NCI-H446 treated with DMSO at 0.1 percent for 48 hours (cell line): ENCODE data around the gene SNX30.

Experiments
- DNase-seq: peaks from one replicate; lab custom pipeline; 2025; lab: John Stamatoyannopoulos, UW

The SNX30 gene

GRCh38 chr9:112752334-112753125 lies 2.0 kb downstream of the SNX30 start:
- DNase-seq, result no peak

DNA sequence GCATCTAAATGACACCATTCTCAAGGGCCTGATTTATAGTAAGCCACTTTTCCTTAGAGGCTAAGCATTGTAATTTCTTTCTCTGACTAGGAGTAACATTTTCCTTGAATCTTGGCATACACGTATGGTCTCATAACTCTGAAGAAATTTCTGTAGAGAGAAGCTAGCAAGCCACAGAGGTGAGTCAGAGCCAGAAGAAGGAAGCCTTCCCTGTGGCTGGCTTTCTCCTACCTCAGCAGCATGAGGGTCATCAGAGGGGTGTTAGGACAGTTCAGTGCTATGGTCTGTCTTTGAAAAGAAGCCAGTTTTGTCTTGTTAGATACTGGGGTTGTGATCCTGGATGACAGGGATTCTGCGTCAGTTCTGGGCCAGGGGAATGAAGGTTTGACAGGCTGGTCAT lies 3.2 kb downstream of the SNX30 start:
- DNase-seq, result no peak

GRCh38 chr9:112754578-112754977 lies 4.0 kb downstream of the SNX30 start:
- no peak for DNase-seq

DNA sequence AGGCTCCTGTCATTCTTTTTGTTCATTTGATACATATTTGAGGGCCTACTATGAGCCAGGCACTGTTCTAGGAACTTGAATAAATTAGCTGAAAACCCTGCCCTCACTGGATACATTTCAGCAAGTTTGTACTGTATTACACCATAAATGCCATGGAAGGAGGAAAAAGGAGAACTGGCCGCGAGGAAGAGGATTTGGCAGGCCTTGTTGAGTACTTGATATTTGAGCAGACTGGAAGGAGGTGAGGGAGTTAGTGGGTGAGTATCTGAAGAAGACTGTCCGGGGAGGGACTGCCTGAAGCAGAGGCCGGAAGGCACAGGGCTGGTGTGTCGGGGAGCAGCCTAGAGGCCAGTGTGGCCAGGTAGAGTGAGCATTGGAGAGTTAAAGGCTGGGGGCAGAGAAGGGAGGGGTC lies 4.5 kb downstream of the SNX30 start:
- no peak for DNase-seq

- DNase-seq, result no peak
These were observed 5.1 kb downstream of the SNX30 start for GRCh38 chr9:112755675-112756074.

GRCh38 chr9:112757282-112757883 lies 6.8 kb downstream of the SNX30 start:
- DNase-seq, result no peak

GRCh38 chr9:112757940-112758339 lies 7.4 kb downstream of the SNX30 start:
- DNase-seq, result no peak

DNA sequence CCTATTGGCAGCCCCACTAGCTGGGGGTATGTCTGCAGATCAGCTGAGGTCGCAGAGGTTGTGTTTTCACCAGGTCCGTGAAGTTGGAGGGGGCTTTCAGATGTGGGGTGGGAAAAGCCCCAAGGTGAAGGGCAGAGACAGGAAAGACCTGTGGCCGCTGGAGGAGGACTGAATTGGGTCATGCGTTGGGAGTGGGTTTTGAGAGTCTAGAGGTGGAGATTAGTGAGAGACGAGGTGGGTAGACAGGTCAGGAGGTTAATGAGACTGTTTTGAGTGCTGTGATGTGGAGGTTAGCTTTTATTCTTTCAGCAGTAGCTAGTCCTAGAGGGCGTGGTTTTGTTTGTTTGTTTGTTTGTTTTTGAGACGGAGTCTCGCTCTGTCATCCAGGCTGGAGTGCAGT lies 10.3 kb downstream of the SNX30 start:
- no peak for DNase-seq

- DNase-seq, result no peak
These were observed 11.5 kb downstream of the SNX30 start for GRCh38 chr9:112761912-112762655.

DNA sequence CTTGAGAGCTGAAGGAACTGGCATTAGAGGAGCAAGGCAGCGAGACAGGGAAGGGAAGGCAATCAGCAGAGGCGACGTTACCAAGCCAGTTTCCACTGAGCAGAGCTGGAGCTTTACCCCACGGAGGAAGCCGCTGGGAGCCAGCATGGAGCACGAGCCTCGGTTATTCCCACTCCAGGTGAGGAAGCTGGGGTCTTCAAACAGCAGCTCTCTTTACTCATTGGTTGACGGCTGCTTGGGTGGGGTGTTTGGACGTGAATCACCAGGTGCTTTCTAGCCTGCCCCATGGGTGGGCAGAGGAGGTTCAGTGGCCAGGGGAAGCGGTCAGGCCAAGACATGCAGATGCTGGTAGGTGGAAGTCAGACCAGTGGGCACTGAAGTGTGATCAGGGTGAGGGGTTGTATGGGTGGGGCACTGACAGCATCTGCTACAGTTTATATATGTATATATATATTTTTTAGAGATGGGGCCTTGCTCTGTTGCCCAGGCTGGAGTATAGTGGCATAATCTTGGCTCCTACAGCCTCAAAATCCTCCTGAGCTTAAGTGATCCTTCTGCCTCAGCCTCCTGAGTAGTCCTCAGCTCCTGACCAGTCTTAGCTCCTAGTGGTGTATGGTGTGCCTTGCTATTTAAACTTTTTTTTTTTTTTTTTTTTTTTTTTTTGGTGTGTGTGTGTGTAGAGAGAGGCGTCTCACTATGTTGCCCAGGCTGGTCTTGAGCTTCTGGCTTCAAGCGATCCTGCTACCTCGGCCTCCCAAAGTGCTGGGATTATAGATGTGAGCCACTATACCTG lies 12.4 kb downstream of the SNX30 start:
- no peak for DNase-seq

DNA sequence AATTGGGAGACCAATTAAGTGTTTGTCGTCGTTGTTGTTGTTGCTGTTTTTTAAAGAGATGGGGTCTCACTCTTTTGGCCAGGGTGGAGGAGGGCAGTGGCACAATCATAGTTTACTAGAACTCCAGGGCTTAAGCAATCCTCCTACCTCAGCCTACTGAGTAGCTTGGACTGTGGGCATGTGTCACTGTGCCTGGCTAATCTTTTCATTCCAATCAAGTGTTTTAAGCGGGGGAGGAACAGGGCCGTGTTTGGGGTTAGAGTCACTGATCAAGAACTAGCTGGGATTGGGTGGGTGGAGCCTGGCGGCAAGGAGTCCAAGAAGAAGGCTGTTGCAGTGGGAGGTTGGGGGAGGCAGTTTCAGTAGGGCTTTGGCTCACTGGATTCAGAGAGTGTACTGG lies 13.8 kb downstream of the SNX30 start:
- no peak for DNase-seq

DNA sequence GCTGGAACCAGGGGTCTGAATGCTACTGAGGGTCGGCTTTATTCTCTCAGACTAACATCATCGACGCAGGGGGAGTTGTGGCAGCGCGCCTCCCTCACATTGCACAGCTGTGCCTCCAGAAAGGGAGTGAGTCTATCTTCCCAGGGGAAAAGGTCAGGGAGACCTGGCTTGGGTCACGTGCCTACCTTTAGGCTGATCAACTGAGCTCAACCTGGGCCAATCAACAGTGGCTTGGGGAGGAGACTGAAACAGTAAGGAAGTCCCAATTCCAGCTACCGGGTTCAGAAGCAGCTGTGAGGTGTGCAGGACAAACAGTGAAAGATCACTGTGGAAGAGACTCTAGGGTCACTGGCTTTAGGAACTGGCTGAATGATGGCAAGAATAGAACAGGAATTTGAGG lies 14.3 kb downstream of the SNX30 start:
- no peak for DNase-seq

DNA sequence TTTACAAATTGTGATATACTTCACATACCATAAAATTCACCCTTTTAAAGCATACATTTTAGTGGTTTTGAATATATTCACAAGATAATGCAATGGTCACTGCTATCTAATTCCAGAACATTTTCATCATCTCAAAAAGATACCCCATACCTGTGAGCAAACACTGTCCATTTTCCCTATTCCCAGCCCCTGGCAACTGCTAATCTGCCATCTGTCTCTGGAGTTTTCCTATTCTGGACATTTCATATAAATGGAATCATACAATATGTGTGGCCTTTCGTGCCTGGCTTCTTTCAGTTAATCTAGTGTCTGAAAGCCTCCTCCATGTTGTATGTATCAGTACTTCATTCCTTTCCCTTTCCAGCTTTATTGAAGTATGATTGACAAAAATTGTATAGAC lies 14.7 kb downstream of the SNX30 start:
- no peak for DNase-seq

DNA sequence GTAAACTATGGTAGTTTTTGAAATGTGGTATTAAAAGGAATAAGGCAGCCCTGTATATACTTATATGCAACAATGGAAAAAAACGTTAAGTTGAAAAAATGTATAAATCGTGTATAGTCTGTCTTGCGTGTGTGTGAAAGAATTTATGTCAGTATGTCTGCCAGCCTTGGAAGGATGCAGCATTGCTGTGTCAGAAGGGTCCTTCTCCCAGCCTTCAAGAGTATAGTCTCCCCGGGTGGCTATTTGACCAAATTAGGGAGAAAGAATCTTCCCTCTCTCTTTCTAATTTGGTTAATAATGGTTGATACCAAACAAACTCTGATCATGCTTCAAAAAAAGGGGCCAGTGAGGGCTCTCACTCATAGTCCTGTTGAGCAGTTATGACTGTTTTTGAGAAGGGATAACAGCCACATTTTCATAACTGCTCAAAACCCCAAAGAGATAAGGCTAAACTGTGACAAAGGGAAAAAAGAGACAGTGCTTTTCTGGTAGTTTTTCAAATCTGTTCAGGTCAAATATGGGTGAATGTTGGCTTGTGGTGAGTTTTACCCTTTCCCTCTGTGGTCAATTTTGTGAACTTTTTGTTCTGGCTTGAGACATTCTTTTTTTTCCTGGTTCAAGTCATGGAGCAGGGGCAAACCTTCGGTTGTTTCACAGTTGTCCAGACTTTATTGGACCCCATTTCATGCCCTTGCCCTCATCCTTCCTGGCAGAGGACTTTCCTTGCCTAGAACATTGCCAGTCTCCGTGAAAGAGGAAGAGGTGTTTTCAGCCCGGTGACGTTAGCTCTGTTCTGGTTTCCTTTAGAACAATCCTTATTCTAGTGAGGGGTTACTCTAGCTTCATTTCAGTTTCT lies 21.0 kb downstream of the SNX30 start:
- DNase-seq, result no peak

GRCh38 chr9:112772215-112772509 lies 21.6 kb downstream of the SNX30 start:
- DNase-seq, result no peak

DNA sequence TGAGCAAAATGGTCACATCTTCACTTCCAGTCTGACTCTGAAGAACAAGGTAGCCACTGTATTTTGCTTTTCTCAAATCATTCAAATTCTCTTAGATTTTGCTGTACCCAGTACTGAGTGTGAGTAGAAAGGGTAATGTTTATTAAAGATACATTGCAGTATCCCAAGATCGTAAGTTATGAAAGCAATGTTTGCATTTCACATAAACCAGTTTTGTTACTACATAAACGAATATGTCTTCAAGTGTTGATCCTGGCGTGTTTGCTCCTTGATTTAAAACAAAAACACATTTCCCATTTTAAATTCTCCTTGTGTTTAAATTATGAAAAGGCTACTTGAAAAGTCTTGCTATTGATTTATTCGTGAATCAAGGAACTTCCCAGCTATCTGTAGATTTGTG lies 22.0 kb downstream of the SNX30 start:
- no peak for DNase-seq

DNA sequence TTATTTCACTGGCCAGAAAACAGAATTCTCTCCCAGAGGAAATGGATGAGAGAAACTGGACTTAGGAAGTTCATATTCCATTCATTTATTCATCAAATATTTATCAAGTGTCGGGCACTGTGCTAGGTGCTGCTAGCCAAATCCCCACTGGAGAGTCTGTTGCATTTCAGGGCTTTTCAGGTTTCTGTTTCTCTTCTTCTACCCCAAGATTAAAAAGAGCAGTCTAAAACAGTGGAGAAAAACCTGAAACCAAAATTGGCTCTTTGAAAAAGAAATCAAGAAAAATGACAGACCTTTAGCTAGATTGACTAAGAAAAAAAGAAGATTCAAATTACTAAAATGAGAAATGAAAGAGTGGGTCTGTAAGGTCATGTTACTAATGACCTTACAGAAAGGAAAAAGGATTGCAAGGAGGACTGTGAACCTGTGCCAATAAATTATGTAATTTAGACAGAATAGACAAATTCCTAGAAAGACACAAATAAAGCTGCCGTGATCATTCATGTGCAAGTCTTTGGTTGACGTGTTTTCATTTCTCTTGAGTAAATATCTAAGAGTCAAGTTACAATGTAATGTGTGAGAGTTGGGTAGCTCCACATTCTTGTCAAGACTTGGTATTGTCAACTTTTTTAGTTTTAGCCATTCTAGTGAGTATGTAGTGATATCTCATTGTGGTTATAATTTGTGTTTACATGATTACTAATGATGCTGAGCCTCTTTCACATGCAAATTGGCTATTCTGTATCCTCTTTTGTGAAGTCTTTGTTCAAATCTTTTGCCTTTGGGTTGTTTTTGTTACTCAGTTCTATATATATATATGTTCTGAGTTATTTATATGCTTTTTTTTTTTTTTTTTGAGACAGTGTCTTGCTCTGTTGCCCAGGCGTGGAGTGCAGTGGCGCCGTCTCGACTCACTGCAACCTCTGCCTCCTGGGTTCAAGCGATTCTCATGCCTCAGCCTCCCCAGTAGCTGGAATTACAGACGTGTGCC lies 23.7 kb downstream of the SNX30 start:
- DNase-seq, result no peak

DNA sequence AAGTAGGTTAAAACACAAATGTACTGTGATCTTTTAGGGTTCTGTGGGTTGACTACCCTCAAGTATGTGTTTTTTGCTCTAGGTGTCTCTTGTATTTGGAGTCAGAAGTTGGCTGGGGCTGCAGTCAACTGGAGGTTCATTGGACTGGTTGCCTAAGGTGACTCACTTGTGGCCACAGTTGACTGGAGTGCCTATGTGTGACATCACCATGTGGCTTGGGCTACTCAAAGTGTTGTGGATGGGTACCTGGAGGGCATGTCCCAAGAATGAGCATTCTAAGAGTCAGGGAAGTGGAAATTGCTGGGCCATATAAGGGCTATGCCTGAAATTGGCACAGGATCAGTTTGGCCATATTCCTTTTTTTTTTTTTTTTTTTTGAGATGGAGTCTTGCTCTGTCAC lies 27.4 kb downstream of the SNX30 start:
- no peak for DNase-seq

DNA sequence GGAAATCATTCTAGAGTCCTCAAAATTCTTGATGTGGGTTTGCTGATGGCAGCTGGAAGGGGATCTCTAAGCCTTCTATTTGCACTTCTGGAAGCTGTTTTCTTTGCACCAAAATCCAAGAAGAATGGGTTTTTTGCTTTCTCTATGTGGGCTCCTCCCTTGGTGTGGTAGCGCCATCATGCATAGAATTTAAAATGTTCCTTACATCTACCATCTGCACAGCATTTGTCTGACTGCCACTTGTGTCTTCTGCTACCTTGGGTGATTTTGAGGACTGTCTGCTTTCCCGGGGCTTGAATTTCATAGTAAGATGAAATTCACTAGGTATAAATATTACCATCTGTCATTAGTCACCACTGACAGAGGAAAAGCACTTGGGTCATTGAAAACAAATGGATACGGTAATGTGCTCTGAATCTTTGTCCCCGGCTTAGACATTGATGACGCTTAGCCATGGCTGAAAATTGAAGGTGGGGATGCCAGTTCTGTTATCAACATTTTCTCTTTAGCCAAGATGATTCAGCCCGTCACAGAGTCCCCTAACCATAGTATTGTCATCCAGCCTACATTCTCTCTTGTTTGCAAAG lies 30.0 kb downstream of the SNX30 start:
- DNase-seq, result no peak

DNA sequence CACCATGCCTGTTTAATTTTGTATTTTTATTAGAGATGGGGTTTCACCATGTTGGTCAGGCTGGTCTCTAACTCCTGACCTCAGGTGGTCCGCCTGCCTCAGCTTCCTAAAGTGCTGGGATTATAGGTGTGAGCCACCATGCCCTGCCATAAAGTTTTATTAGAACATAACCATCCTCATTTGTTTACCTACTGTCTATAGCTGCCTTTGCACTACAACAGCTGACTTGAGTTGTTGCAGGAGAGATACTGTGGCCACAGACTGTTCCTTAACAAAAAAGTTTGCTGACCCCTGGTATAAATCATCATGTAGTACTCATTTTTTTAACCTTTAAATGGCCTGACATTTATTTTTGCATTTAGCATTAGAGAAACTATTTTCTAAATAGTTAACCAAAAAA lies 31.7 kb downstream of the SNX30 start:
- DNase-seq, result no peak
